Measurements from ENCODE around the gene CCL24. TPM values are rescaled to one million over a fixed set of nuclear protein-coding genes. Genes with fewer than 3 reads are reported as not detected.
A peak's percentile ranks its signal among the peaks of the same experiment; 100 is the strongest.
"Not testable (repeated sequence)": the region's sequence is repeated elsewhere in the genome, so short reads cannot be mapped to it uniquely, and the experiment has no call there.

CCL24 gene
- total and polyA plus RNA-seq, 2 donors (not counting 1 experiment from before 2014, with no cell fraction given), result not detected

DNA sequence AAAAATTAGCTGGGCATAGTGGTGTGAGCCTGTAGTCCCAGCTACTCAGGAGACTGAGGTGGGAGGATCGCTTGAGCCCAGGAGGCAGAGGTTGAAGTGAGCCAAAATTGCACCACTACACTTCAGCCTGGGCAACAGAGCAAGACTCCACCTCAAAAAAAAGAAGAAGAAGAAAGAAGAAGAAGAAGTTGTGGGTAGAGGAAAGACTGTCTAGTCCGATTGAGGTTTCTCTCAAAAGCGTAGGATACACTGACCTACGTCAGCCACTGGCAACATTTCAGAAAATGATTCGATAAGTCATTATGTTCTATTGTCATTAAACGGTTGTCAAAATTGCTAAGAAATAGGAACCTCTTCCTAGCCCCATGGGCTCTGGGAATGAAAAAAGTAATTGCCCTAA is 42.9 kb upstream of the CCL24 start:
- peaks cover 2% of the 10 kb centered on the region for H3K4me1 ChIP-seq (ENCODE audit: control insufficient read depth, extremely low read depth, insufficient read depth, low read length)
- H3K4me3 ChIP-seq (replicated peaks in 1 of 4; ENCODE audit: control extremely low read depth in 1 of 4, insufficient read depth in 1 of 4, low read depth in 3 of 4, low read length in 4 of 4), result no peak overlapping the region
- no peak for TF ChIP-seq CTCF (conservative IDR thresholded peaks at IDR 0.05 in 1 of 2, IDR thresholded peaks at IDR 0.05 in 1 of 2; ENCODE audit: low read depth in 1 of 2, low read length in 2 of 2)
- no peak for TF ChIP-seq EZH2 (IDR thresholded peaks at IDR 0.05; ENCODE audit: low read length, missing control alignments)
- H3K27me3 ChIP-seq (ENCODE audit: control insufficient read depth, insufficient read depth, low read length), result no peaks in the 10 kb centered on the region
- H3K4me2 ChIP-seq (ENCODE audit: extremely low read depth, insufficient read depth, low read length), result no peak overlapping the region
- H4K20me1 ChIP-seq (ENCODE audit: control insufficient read depth, extremely low read depth, insufficient read depth, low read length), result no peaks in the 10 kb centered on the region
- no peaks in the 10 kb centered on the region for H3K36me3 ChIP-seq (ENCODE audit: control insufficient read depth, insufficient read depth, low read length)
- H2AFZ ChIP-seq (ENCODE audit: low read length), result no peak overlapping the region
- H3K79me2 ChIP-seq (ENCODE audit: control insufficient read depth, insufficient read depth, low read length), result no peaks in the 10 kb centered on the region
- no peak overlapping the region for H3K27ac ChIP-seq (ENCODE audit: insufficient read depth, low read length)
- H3K9me3 ChIP-seq (ENCODE audit: control insufficient read depth, insufficient read depth, low read depth, low read length), result no peaks in the 10 kb centered on the region
- H3K9ac ChIP-seq (ENCODE audit: insufficient read depth, low read length), result no peak overlapping the region
- DNase-seq (ENCODE audit: low read depth in 2 of 2), result no peak

GRCh38 chr7:75854813-75855345 is 41.3 kb upstream of the CCL24 start:
- not testable (repeated sequence) for H3K4me1 ChIP-seq (ENCODE audit: control insufficient read depth, extremely low read depth, insufficient read depth, low read length); H3K27ac ChIP-seq (ENCODE audit: insufficient read depth, low read length); H3K27me3 ChIP-seq (ENCODE audit: control insufficient read depth, insufficient read depth, low read length); H3K4me3 ChIP-seq (replicated peaks in 1 of 4; ENCODE audit: control extremely low read depth in 1 of 4, insufficient read depth in 1 of 4, low read depth in 3 of 4, low read length in 4 of 4); H3K4me2 ChIP-seq (ENCODE audit: extremely low read depth, insufficient read depth, low read length); H3K79me2 ChIP-seq (ENCODE audit: control insufficient read depth, insufficient read depth, low read length); H3K9ac ChIP-seq (ENCODE audit: insufficient read depth, low read length); H3K36me3 ChIP-seq (ENCODE audit: control insufficient read depth, insufficient read depth, low read length); H4K20me1 ChIP-seq (ENCODE audit: control insufficient read depth, extremely low read depth, insufficient read depth, low read length); H2AFZ ChIP-seq (ENCODE audit: low read length); H3K9me3 ChIP-seq (ENCODE audit: control insufficient read depth, insufficient read depth, low read depth, low read length)
- peak in 1 of 2 donors; percentile 14 for DNase-seq (ENCODE audit: low read depth in 2 of 2)

DNA sequence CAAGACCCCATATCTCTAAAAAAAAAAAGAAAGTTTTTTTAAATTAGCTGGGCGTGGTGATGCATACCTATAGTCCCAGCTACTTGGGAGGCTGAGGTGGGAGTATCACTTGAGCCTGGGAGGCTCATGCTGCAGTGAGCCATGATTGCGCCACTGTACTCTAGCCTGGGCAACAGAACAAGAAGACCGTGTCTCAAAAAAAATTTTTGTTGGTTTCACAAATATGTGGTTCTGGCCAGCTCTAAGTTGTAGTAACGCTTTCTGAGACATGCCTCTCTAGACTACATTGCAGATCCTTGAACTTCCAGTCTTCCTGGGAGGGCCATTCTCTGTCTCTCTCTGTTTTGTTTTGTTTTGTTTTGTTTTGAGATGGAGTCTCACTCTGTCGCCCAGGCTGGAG is 40.6 kb upstream of the CCL24 start:
- Histone ChIP-seq H3K27ac (ENCODE audit: insufficient read depth, low read length) (no peak overlapping the region), H3K4me2 (ENCODE audit: extremely low read depth, insufficient read depth, low read length) (no peak overlapping the region), H3K9me3 (ENCODE audit: control insufficient read depth, insufficient read depth, low read depth, low read length) (no peaks in the 10 kb centered on the region), H2AFZ (ENCODE audit: low read length) (no peak overlapping the region), H3K4me3 (replicated peaks in 1 of 4; ENCODE audit: control extremely low read depth in 1 of 4, insufficient read depth in 1 of 4, low read depth in 3 of 4, low read length in 4 of 4) (no peak overlapping the region), H3K4me1 (ENCODE audit: control insufficient read depth, extremely low read depth, insufficient read depth, low read length) (no peaks in the 10 kb centered on the region), H3K9ac (ENCODE audit: insufficient read depth, low read length) (no peak overlapping the region), H3K79me2 (ENCODE audit: control insufficient read depth, insufficient read depth, low read length) (no peaks in the 10 kb centered on the region), H4K20me1 (ENCODE audit: control insufficient read depth, extremely low read depth, insufficient read depth, low read length) (no peaks in the 10 kb centered on the region), H3K27me3 (ENCODE audit: control insufficient read depth, insufficient read depth, low read length) (no peaks in the 10 kb centered on the region), H3K36me3 (ENCODE audit: control insufficient read depth, insufficient read depth, low read length) (no peaks in the 10 kb centered on the region)
- TF ChIP-seq CTCF (conservative IDR thresholded peaks at IDR 0.05 in 1 of 2, IDR thresholded peaks at IDR 0.05 in 1 of 2; ENCODE audit: low read depth in 1 of 2, low read length in 2 of 2), result no peak
- no peak for TF ChIP-seq EZH2 (IDR thresholded peaks at IDR 0.05; ENCODE audit: low read length, missing control alignments)
- peak; percentile 70 to 78 for DNase-seq (ENCODE audit: low read depth in 2 of 2)
